CD4-positive, alpha-beta T cell (primary cell): ENCODE measurements around the gene SLC2A8. TPM values are rescaled to one million over a fixed set of nuclear protein-coding genes. Genes with fewer than 3 reads are reported as not detected.

ENCODE experiments used
- ATAC-seq: fragments of 200-7000 bp; cut with Tn5 transposase; one replicate; pipeline ENCODE4 v1.10.0; 2022; ENCODE audit warnings: mild to moderate bottlenecking; ENCODE audit not compliant: poor library complexity
- CTCF ChIA-PET: fragments of 350-600 bp; sonication (Branson Sonifier 250); formaldehyde crosslinking; loops from one replicate; lab custom pipeline; 2021; ENCODE audit warnings: antibody characterized with exemption, inconsistent platforms; lab: Charles Lee
- POLR2A ChIA-PET: fragments of 350-600 bp; sonication (Branson Sonifier 250); formaldehyde crosslinking; loops from one replicate; lab custom pipeline; 2021; ENCODE audit warnings: antibody characterized with exemption, inconsistent platforms; lab: Charles Lee
- DNase-seq, 14 experiments: peaks; one replicate each; pipeline ENCODE4 v3.0.0-alpha.2; 2013 to 2020; ENCODE audit warnings: mixed read lengths in 2 of 14
- H3K27ac ChIP-seq, 2 donors: one replicate each; pipeline versions ENCODE4 v1.5.1 to v1.7.0; 2013; ENCODE audit warnings: low read length in 2 of 2, low read depth in 1 of 2, mild to moderate bottlenecking in 1 of 2
- H3K27me3 ChIP-seq, 2 experiments: 1 replicate in 1 of 2; 2 replicates in 1 of 2; pipeline versions ENCODE4 v1.6.1 to v1.7.0; 2013; ENCODE audit warnings: low read length in 2 of 2, control low read depth in 1 of 2, mild to moderate bottlenecking in 1 of 2, moderate library complexity in 1 of 2; ENCODE audit not compliant: insufficient read depth in 2 of 2, control insufficient read depth in 1 of 2
- H3K36me3 ChIP-seq: one replicate; pipeline ENCODE4 v1.6.1; 2013; ENCODE audit warnings: low read length, control low read depth; ENCODE audit not compliant: insufficient read depth
- H3K4me1 ChIP-seq: one replicate; pipeline ENCODE4 v1.6.1; 2013; ENCODE audit warnings: low read length, control low read depth; ENCODE audit not compliant: insufficient read depth
- H3K4me3 ChIP-seq: one replicate; pipeline ENCODE4 v1.5.1; 2013; ENCODE audit warnings: mild to moderate bottlenecking, low read length, moderate library complexity
- H3K9me3 ChIP-seq, 2 experiments: 1 replicate in 1 of 2; 2 replicates in 1 of 2; pipeline versions ENCODE4 v1.6.1 to v1.7.0; 2013; ENCODE audit warnings: low read length in 2 of 2, mild to moderate bottlenecking in 2 of 2, control low read depth in 1 of 2, moderate library complexity in 1 of 2; ENCODE audit not compliant: control insufficient read depth in 1 of 2, insufficient read depth in 1 of 2
- H3K27ac Mint-ChIP-seq: one replicate; pipeline ENCODE4 v1.8.0; 2020; ENCODE audit warnings: mixed read lengths
- H3K27me3 Mint-ChIP-seq: one replicate; pipeline ENCODE4 v1.8.0; 2021; ENCODE audit warnings: mixed read lengths
- H3K36me3 Mint-ChIP-seq: one replicate; pipeline ENCODE4 v1.8.0; 2021; ENCODE audit warnings: low read depth, mixed read lengths
- H3K4me1 Mint-ChIP-seq: one replicate; pipeline ENCODE4 v1.8.0; 2021; ENCODE audit warnings: low read depth, mixed read lengths
- H3K4me3 Mint-ChIP-seq: one replicate; pipeline ENCODE4 v1.8.0; 2020; ENCODE audit warnings: mild to moderate bottlenecking, mixed read lengths
- H3K9me3 Mint-ChIP-seq: one replicate; pipeline ENCODE4 v1.8.0; 2020; ENCODE audit warnings: mixed read lengths
- CTCF ChIP-seq: fragments of 200-600 bp; IDR thresholded peaks from one replicate; pipeline ENCODE4 v1.8.0; 2022; ENCODE audit warnings: antibody characterized with exemption, mild to moderate bottlenecking
- intact Hi-C, 2 experiments: fragments of 100-400 bp; cut with DNase I in 1 of 2; cut with micrococcal nuclease in 1 of 2; formaldehyde crosslinking; loops; one replicate each; pipeline versions ENCODE4 v1.15.1 to v1.9.0; 2023 to 2025; cut with DNase I, micrococcal nuclease
- total RNA-seq, 174 experiments: library from RNA in 2 of 174; stranded (reverse) in 2 of 174; gene quantifications; one replicate each; pipeline ENCODE4 v1.2.3 and lab custom pipeline; 2021 to 2026

The SLC2A8 gene
- total RNA-seq, 2 experiments from 2014 or later = 1.6 to 1.8 TPM

- Mint-ChIP-seq H3K4me3 (no peak overlapping the region), H3K36me3 (no peaks in the 10 kb centered on the region), H3K4me1 (no peaks in the 10 kb centered on the region), H3K27me3 (peaks cover 60% of the 10 kb centered on the region), H3K9me3 (no peaks in the 10 kb centered on the region), H3K27ac (no peak overlapping the region)
- no peak overlapping the region for H3K4me3 ChIP-seq
- no peaks in the 10 kb centered on the region for H3K36me3 ChIP-seq
- no peak for TF ChIP-seq CTCF
- no peaks in the 10 kb centered on the region for H3K4me1 ChIP-seq
- ChIA-PET POLR2A (no interaction called here), CTCF (interaction anchor here (0.6 kb wide), 1 partner anchor 26 kb away, joined by 3 read pairs; no protein-coding TSS in a partner anchor)
- DNase-seq = peak in 1 of 14 experiments; percentile 28
- H3K27me3 ChIP-seq = peaks cover 3% of the 10 kb centered on the region in 2 experiments
- H3K9me3 ChIP-seq = no peaks in the 10 kb centered on the region
- no peak overlapping the region for H3K27ac ChIP-seq
- intact Hi-C loops = no loop called here
- no peak for ATAC-seq
Measured at GRCh38 chr9:127360829-127361228, 36.1 kb upstream of the SLC2A8 start.

- Histone ChIP-seq H3K4me1 (no peaks in the 10 kb centered on the region), H3K36me3 (no peaks in the 10 kb centered on the region), H3K27me3 (peaks cover 3% of the 10 kb centered on the region in 2 experiments), H3K27ac (no peak overlapping the region), H3K9me3 (no peaks in the 10 kb centered on the region), H3K4me3 (no peak overlapping the region)
- Mint-ChIP-seq H3K9me3 (no peaks in the 10 kb centered on the region), H3K4me3 (no peak overlapping the region), H3K36me3 (no peaks in the 10 kb centered on the region), H3K27me3 (peaks cover 56% of the 10 kb centered on the region), H3K27ac (no peak overlapping the region), H3K4me1 (no peaks in the 10 kb centered on the region)
- CTCF ChIA-PET = interaction anchor here (0.6 kb wide), 1 partner anchor 26 kb away, joined by 3 read pairs; no protein-coding TSS in a partner anchor
- ATAC-seq (no peak), DNase-seq (peak in 1 of 14 experiments; percentile 13)
- no peak for TF ChIP-seq CTCF
- intact Hi-C loops = no loop called here
- POLR2A ChIA-PET = no interaction called here
Measured at GRCh38 chr9:127361561-127361960, 35.4 kb upstream of the SLC2A8 start.

- intact Hi-C loops = no loop called here
- no peaks in the 10 kb centered on the region for H3K4me1 Mint-ChIP-seq
- Histone ChIP-seq H3K27ac (no peak overlapping the region), H3K9me3 (no peaks in the 10 kb centered on the region), H3K36me3 (no peaks in the 10 kb centered on the region), H3K4me1 (no peaks in the 10 kb centered on the region), H3K4me3 (no peak overlapping the region), H3K27me3 (peaks cover 3% of the 10 kb centered on the region in 2 experiments)
- no peaks in the 10 kb centered on the region for H3K36me3 Mint-ChIP-seq
- peaks cover 56% of the 10 kb centered on the region for H3K27me3 Mint-ChIP-seq
- ATAC-seq (no peak), DNase-seq (no peak)
- no peaks in the 10 kb centered on the region for H3K9me3 Mint-ChIP-seq
- TF ChIP-seq CTCF = no peak
- no peak overlapping the region for H3K4me3 Mint-ChIP-seq
- no peak overlapping the region for H3K27ac Mint-ChIP-seq
- CTCF ChIA-PET = no interaction called here
- POLR2A ChIA-PET = no interaction called here
Measured at GRCh38 chr9:127362829-127363228, 34.1 kb upstream of the SLC2A8 start.
